HG03457 (cell line): ENCODE data around the gene MDGA2.

ENCODE experiments used
- ATAC-seq: cut with Tn5 transposase; IDR thresholded peaks from one replicate; pipeline ENCODE4 v1.9.1; 2021; ENCODE audit warnings: moderate number of reproducible peaks; ENCODE audit not compliant: unreplicated experiment

MDGA2 gene

DNA sequence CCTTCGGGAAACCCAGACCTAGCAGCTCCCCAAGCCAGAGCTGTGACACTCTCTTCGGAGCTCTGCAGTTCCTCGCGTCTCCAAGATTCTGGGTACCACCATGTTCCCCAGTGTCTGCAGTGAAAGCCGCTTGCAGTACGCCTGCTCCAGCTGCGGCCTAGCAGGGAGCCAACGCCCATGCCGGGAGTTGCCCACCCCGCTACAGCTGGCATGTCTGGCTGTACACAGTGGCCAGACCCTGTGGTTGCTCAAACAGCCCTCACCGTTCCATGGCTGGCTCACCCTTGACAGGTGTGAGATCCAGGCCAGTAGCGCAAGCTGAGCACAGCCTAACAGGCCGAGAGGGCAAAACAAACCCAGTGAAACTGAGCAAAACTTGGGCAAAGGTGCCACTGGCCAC lies 520.0 kb downstream of the MDGA2 start:
- ATAC-seq, result no peak

DNA sequence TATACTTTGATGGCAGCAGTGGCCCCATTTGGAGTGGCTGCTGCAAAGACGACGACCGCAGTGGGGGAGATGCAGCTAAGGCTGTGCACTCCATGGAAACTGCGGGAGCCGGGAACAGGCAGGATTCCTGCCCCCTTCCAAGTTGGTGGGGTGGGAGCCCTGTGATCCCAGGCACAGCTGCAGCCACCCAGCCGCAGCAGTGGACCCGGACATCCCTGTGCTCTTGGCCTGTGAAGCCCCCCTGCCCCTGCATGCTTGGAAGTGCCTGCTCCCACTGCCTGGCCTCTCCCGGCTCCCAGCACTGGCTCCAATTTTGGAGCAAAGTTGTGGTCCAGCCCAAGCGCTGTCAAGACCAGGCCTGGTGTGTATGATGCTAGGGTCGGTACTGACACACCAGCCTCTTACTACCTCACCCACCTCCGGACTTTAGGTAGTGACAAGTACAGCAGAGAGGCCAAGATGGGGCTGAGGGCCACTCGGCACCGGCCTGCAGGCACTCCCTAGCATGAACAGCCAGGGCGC lies 521.1 kb downstream of the MDGA2 start:
- no peak for ATAC-seq

GRCh38 chr14:47153746-47154145 lies 521.7 kb downstream of the MDGA2 start:
- ATAC-seq, result no peak

DNA sequence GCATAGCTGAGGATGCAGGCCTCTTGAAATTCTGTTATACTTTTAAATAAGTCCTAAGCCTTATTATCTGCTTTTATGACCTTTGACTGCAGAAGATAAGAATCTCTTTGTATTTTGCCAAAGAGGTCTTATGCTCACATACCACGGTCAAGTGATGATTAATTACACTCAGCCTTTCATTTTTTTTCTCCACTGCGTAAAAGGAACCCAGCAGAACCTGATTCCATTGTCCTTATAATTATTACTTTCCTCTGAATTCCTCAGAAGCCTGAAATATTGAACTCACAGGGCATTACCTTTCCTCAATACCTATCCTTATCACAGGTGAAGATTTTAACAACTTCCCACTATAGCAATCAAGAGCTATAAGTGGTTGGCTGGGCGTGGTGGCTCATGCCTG lies 525.1 kb downstream of the MDGA2 start:
- no peak for ATAC-seq

- ATAC-seq, result no peak
Observed at GRCh38 chr14:47149326-47149725, 526.1 kb downstream of the MDGA2 start.

DNA sequence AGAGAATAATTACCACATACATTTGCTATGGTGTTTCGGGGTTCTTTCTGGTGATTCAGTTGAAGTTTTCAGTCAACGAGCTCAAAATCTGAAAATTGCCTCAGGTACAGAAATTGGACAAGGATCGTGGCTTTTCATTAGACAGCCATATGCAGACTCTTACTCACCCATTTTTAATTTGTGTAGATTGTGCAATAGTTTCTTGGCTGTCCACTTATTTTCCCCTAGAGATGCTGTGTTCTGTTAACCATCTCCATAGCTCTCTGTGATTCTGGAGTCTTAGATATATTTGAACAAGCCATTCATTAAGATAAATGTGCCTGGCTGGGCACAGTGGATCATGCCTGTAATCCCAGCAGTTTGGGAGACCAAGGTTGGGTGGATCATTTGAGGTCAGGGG lies 526.7 kb downstream of the MDGA2 start:
- no peak for ATAC-seq

DNA sequence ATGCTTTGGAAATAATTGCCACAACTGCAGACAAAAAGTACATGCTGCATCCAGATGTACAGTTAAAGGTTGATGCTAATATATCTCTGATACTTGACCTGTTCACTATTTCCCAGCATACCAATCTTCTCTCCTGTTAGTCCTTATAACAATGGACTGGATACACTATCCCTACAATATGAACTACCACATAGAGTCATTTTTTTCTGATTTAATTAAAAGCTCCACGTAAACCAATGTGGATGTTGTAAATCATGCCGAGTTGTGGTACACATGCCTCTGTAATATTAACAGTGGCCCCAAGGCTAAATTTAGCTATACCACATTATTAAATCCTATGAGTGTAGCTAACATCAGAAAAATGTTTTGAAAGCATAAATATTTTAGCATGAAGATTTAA lies 554.8 kb downstream of the MDGA2 start:
- ATAC-seq, result no peak

GRCh38 chr14:47103771-47104170 lies 571.6 kb downstream of the MDGA2 start:
- no peak for ATAC-seq

DNA sequence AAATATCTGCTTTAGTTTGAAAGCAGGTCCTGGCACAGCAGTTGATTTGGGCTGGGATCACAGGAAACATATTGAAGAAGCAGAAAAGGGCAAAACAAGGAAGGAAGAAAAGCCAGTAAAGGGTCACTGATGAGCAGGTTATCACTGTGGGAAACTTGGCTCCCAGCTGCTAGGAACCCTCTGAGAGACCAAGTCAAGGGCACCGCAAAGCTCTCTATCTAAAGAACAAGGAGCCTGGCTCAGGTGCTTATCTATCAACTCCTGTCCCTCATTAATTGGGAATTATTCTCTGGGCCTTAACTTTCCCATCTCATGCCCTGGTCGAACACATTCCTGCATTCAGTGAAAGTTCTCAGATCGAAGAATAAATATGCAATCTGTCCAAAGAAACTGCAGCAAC lies 572.9 kb downstream of the MDGA2 start:
- no peak for ATAC-seq

- ATAC-seq, result no peak
Observed at GRCh38 chr14:47085678-47086077, 589.7 kb downstream of the MDGA2 start.

DNA sequence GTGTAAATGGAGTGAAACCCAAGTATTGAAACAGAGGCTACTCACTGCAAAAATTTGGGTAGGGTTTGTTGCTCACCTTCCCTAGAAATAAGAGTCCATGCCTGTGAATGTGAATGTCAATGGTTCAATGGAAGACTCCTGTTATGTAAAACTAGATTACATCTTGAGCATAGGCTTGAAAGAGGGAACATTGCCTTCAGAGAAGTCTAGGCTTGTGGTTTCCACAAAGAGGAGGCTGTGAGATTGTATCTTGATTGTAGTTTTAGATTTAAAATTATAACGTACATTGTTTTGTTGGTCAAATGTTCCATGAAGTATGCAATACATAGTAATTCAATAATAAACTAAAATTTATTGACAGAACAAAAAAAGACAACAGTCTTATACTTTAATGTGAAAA lies 610.1 kb downstream of the MDGA2 start:
- no peak for ATAC-seq

DNA sequence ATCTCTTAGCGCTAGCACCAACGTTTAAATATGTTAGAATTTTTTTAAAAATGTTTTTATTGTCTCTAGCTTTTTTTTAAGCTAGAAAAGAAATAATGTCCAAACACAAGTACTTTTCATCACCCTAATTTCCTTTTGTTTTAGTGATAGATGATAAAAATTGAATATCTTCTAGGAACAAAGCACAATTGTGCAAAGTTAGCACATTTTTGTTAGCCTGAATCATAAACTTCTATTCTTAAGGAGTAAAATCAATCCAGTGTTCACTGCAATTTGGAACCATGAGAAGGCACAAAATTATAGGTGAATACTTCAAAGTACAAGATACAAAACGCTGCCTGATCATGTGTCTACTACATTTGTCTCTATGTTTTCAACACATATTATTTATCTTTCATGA lies 615.4 kb downstream of the MDGA2 start:
- ATAC-seq, result no peak

GRCh38 chr14:47057364-47057763 lies 618.0 kb downstream of the MDGA2 start:
- no peak for ATAC-seq

GRCh38 chr14:47044841-47045240 lies 630.6 kb downstream of the MDGA2 start:
- ATAC-seq, result no peak

GRCh38 chr14:47040550-47040949 lies 634.9 kb downstream of the MDGA2 start:
- ATAC-seq, result no peak

DNA sequence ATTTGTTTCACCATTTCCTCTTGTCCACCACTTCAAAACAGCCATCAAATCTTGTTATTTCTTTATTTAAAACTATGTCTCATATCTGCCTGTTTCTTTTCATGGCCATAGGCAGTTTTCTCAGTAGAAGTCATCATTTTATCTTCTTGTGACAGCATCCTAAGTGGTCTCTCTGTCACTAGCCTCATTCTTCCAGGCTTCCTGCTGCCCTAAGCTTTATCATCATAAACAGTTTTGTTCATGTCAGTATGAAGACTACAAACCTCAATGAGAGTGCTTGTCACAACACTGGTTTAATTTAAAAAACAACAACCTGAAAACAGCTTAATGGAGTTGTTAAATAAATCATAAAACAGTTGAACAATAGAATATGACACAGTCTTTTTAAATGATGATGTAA lies 636.1 kb downstream of the MDGA2 start:
- ATAC-seq, result no peak

- no peak for ATAC-seq
Observed at GRCh38 chr14:47022721-47023120, 652.7 kb downstream of the MDGA2 start.

GRCh38 chr14:47020500-47020899 lies 654.9 kb downstream of the MDGA2 start:
- no peak for ATAC-seq

DNA sequence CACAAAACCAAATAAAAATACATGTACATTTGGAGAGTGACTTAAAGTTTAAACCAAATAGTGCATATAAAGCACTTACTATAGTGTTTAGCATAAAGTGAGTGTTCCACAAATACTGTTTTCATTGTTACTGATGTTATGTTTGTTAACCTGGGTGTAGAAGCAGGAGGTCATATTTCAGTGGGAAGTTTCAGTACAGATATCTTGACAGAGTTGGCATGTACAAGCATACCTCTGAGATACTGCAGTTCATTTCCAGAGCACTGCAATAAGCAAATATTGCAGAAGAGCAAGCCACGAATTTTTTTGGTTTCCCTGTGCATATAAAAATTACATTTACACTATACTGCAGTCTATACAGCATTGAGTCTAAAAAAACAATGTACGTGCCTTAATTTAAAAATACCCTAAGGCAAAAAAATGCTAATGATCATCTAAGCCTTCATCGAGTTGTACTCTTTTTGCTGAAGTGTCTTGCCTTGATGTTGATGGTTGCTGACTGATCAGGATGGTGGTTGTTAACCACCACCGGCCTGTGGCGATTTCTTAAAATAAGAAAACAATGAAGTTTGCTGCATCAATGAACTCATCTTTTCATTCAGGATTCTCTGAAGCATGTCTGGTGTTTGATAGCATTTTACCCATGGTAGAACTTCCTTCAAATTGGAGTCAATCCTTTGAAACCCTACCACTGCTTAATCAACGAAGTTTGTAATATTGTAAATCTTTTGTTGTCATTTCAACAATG lies 662.7 kb downstream of the MDGA2 start:
- no peak for ATAC-seq

GRCh38 chr14:47009615-47010014 lies 665.8 kb downstream of the MDGA2 start:
- no peak for ATAC-seq

DNA sequence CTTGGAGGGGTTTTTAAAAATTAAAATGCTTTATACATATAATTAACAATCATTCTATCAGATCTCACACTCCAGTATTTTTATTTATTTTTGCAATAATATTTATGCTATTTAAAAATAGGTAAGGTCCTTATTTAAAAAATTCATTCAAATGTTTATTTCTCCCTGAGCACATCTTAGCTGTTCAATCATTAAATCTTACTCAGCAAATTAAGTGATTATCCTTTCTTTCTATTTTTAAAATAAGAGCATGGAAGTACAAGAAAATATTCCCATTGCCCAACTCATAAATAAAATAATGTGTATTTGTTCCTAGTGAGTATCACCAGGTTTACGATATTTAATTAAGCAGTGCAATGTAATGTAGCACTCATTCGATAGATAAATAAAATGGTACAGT lies 666.7 kb downstream of the MDGA2 start:
- ATAC-seq, result no peak

- ATAC-seq, result no peak
Observed at GRCh38 chr14:46999661-47000060, 675.7 kb downstream of the MDGA2 start.

DNA sequence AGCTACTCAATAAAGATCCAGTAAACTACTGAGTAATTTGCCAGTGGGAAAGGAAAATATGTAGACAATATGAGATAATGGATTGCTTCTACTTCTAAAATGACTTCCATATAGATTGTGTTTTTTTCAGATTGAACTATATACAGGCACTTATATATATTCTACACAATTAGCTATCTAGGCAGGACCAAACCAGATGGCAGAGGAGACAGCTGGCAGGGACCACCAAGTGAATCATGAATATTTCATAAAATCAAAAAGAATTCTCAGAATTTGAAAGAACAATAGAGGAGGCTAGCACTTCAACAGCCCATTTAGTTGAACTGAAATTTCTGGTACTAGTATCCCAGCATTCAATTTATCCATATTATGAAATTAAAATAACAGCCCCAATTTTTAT lies 685.8 kb downstream of the MDGA2 start:
- no peak for ATAC-seq
